Activated CD8-positive, alpha-beta memory T cell treated with anti-CD3 and anti-CD28 coated beads, Interleukin-2, amount 50 U/mL, for 1 hour (primary cell): ENCODE results near the gene ENPEP.
"Not testable (repeated sequence)": the region's sequence is repeated elsewhere in the genome, so short reads cannot be mapped to it uniquely, and the experiment has no call there.

ENCODE experiments used
- DNase-seq: peaks from one replicate; pipeline ENCODE4 v3.0.0-alpha.2; 2020; ENCODE audit errors: extremely low read depth

The ENPEP gene

DNA sequence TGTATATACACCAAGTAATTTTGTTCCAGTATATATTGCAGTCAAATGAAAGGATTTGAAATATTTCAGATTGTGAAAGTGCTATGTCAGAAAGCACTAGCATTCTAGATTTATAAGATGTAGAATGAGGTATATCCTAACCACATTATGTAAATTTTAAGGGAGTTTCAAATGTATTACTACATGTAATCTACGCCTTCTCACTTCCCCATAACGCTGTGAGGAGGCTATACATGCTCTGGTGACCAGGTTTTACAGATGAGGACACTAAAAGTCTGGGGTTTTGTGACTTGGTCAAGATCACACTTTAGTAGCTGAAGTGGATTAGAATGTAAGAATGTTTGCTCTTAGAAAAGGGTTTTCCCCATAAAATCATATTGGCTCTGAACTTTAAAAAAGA lies 8.1 kb downstream of the ENPEP start:
- no peak for DNase-seq

DNA sequence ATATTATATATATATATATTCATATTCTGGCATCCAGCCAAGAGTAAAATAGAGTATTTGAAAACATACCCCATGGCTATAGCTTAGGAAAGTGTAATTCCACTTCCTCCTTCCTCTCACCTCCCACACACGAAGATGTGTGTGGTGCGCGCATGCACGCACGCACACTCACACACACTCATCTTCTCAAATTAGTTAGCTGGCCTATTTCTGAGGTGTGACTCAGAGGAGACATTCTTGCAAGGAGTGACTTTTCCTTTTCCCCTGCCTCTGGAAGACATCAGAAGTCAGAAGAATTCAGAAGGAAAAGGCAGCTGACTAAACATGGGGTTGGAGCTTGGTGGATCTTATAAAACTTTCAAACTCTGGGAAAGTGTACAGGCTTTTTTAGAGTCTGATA lies 8.8 kb downstream of the ENPEP start:
- DNase-seq: no peak

DNA sequence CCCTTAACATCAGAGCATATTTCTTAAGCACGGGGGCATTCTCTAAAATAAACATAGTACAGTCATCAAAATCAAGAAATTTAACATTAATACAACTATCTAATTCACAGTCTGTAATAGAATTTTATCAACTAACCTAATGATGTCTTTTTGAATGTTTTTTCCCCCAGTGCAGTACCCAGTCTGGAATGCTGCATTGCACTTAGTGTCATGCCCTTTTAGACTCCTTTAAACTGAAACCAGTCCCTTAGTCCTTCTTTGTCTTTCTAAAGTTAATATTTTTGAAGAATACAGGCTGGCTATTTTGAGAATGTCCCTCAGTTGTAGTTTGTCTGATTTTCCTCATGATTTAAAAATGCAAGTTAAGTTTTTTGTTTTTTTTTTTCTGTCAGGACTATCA lies 9.5 kb downstream of the ENPEP start:
- no peak for DNase-seq

DNA sequence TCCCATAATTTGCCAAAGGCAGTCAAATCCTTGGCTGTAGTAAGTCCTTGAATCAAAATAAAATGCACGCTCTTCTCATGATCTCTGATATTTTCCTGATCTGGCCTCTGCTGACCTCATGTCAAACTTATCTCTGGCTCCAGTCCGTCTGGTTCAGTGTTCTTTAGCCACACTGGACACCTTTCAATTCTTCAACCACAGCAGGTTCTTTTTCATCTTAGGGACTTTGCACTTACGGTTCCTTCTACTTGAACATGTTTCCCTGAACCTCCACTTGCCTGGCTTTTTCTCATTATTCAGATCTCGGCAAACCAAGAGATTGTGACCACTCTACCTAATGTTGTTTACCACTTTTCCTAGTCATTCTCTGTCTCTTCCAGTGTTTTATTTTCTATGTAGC lies 10.3 kb downstream of the ENPEP start:
- DNase-seq: no peak

DNA sequence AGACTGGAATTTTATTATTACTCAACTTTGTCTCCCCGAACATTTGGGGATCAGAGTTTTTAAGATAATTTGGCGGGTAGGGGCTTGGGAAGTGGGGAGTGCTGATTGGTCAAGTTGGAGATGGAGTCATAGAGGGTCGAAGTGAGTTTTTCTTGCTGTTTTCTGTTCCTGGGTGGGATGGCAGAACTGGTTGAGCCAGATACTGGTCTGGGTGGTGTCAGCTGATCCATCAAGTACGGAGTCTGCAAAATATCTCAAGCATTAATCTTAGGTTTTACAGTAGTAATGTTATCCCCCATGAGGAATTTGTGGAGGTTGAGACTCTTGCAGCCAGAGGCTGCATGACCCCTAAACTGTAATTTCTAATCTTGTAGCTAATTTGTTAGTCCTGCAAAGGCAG lies 10.9 kb downstream of the ENPEP start:
- not testable (repeated sequence) for DNase-seq

DNA sequence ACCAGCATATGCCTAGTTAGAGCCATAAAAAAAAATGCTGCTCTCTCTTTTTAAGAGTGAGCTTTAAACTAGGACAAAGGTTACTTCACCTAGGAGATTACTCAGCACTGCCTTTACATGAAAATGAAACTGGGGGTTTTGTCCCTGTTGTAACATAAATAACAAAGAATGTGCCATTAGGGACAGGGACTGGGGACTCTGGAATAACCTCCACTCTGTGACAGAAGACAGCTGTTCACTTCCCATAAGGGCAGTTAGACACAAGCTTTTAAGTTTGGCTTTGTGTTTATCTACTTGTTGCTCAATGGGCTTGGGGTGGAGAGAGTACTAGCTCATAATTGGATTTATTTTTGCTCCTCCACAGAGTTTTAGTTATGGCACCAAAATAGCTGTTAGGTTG lies 11.9 kb downstream of the ENPEP start:
- DNase-seq: no peak

DNA sequence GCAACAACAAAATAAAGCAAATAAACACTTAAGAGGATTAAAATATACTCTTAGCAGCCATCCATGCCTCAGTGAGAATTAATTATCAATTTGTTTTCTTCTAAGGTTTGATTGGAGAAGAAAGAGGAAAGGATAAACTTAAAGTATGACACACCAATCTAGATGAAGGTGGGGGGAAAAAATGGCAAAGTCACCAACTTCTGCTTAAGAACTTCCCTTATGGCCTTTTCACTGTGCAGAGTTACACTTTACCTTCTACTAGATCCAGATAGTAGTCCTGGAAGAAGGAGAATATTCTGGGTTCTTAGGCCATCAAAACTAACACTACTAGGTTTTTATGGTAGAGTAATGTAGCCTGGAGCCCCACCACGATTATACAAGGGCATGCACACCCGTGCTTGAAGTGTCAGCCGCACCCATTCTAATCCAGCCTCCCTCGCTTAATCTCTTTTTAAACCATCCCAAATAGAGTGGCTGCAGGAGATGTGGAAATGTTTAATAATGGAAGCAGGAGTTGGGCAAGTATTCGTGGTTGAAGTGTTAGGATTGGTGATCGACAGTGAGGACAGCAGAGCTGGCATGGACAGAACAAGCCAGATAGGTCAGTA lies 14.1 kb downstream of the ENPEP start:
- DNase-seq: no peak

DNA sequence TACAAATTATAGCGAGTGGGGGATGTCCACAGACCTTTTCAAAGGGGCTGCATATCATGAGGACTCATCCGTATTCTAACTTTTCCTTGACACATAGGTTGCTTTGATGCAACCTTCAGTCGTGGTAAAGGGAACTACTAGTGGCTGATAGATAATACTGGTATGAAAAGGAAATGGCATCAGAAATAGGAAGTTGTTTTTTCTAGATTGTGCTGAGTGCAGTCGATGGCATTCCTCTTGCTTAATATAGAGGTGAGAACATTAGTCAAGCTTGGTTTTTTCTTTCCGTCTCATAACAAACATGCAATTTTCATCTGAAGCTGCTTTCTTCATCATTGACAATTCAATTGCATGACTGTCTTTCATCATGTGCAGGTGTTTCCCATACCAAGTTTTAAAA lies 16.6 kb downstream of the ENPEP start:
- no peak for DNase-seq

DNA sequence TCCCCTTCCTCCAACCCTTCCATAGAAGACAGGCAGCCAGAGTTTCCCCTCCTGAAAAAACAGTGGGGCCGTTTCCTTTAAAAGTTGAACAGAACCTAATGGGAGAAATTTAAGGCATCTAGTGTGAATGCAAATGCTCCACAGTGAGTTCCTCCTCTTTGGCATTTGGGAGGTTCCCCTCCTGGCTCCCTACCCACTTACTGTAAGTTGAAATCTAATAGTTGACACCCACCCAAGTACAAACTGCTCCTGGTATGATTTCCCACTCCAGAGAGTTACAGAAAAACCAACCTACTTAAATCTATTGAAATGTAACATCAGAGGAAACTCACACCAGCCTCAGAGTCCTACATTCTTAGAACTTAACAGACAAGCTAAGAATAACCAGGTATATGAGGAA lies 17.6 kb downstream of the ENPEP start:
- no peak for DNase-seq

DNA sequence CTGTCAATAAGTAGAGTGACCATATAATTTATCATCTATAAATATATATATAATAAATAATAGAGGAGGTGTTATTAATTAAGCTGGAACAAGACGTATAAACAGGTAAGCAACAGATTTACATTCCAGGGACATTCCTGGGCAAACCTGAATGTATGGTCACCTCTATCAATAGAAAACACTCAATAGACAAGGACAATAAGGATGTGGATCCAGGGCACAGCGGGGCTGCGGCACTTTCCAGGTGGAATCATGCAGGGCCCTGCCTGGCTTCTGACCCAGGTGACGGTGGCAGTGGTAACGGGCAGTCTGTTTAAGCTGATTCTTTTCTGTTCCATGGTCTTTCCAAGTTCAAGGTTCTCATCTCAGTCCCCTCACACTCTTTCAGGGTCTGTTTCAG lies 22.5 kb downstream of the ENPEP start:
- no peak for DNase-seq

DNA sequence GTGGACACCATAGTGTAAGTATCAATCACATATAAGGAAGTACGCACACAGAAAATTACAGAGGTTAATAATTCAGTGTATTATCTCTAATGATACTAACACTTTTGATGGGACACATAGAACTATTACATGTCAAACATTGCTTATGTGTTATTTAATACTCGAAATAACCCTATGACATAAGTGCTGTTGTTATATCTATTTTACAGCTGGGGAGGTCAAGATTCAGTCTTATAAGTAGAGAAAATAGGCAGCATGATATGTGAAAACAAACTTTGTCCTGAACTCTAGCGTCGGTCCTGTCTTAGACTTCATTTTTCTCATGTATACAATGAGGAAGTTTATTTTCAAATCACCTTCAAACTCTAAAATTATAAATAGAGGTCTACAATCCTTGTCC lies 23.2 kb downstream of the ENPEP start:
- no peak for DNase-seq

DNA sequence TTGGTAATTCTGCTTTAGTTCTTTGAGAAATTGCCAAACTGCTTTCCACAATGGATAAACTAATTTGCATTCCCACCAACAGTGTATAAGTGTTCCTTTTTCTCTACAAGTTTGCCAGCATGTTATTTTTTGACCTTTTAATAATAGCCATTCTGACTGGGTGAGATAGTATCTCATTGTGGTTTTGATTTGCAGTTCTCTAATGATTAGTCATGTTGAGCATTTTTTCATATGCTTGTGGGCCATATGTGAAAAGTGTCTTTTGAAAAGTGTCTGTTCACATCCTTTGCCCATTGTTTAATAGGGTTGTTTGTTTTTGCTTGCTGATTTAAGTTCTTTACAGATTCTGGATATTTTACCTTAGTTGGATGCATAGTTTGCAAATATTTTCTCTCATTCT lies 25.9 kb downstream of the ENPEP start:
- DNase-seq: no peak

DNA sequence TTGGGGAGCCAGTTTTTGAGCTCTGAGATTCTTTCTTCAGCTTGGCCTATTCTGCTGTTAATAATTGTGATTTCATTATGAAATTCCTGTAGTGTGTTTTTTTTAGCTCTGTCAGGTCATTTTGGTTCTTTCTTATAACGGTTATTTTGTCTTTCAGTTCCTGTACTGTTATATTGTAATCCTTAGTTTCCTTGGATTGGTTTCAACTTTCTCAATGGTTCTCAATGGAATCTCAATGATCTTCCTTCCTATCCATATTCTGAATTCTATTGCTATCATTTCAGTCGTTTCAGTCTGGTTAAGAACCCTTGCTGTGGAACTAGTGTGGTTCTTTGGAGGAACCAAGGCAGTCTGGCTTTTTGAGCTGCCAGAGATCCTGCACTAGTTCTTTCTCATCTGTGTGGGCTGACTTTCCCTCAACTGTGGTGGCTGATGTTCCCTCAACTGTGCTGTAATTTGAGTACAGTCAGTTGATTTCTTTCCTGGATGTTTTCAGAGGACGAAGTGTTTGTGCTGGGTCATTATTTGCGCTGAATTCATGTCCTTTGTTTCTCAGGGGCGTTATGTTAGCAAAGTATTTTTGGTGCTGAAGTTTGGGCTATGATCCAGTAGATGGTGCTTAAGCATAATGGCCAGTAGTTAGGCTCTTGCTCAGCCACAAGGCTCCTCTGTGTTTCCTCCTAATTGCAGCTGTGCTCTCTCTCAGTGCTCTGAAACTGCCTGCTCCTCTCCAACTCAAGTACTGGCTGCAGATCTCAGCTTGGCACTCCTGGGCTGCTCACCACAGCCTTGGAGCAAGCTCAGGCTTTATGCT lies 27.5 kb downstream of the ENPEP start:
- no peak for DNase-seq

DNA sequence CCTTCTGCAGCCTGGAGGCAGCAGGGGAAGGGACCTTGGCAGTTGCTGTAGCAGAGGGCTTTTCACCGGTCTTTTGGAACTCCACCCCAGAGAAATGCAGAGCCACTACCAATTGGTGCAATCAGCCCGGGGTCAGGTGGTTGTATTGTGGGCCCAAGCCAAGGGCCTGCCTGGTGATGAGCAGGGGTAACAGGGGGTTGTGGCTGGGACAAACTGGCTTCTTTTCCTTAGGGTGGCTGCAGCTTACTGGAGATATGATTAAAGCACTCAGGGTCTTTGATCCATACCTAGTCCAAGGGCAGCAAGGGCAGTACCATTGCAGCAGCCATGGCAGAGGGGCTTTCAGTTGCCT lies 28.1 kb downstream of the ENPEP start:
- DNase-seq: no peak

DNA sequence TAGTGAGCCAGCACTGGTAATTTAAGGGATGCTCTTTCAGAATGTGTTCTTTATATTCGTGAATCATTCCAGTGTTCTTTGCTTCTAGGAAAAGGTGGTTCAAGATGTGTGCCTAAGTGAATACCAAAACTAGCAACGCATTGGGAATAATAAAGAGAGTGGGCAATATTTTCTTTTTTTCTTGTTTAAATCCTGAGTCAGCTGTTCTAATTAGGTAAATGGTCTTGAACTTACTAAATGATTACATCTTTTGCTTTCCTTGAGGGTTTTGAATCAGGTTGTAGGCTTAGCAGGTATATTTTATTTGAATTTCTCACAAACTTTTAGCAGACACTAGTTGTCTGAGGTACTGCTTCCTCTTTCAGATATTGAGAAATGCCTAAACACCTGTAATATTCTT lies 29.5 kb downstream of the ENPEP start:
- no peak for DNase-seq

DNA sequence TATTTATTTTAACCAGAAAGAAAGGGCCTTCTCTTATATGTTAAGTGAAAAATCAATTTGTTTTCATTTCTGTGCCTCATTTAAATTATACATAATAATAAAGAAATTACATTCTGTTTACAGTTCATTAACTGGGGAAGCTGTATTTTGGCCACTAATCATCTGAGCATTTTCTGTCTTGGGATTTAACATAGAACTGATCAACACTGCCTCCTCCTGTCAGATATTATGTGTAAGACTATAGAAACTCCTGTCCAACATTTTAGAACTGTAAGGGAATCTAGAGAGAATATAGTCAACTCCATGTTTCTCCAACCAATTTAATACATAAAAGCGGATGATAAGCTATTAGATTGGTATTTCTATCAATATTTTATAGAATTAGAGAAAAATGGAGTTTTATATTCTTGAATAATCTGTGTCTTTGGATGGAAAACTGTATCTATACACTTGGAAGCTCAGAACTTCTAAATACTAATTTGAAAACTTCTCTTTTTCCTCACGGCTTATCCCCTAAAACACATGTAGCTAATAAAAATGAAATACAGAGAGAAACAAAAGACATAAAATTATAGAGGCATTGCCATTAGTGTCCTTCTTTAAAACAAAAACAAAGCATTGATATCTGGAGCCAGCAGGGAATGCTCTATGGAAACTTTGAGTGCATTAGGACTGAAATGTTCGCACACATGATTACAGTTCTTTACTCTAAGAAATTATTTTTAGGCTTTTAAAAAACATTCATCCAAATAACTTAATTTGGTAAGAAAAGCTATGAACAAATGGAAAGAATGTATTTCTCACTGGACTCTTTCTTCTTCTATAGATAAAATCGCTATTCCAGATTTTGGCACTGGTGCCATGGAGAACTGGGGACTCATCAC lies 33.1 kb downstream of the ENPEP start:
- no peak for DNase-seq

DNA sequence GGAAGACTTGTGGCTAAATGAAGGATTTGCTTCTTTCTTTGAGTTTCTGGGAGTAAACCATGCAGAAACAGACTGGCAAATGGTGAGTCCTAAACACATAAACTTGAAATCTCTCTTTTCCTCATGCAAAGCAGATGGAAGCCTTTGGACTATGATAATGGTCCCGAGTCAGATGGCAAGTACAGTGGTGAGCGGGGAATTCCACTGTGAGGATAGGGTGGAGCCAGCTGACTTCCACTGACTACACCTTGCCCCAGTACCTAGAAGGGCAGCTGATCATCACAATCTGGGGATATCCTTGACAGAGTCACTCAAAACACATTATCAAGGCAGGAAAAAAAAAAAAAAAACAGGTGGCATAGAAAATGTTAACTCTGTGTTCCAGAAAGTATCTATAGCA lies 34.3 kb downstream of the ENPEP start:
- DNase-seq: no peak

DNA sequence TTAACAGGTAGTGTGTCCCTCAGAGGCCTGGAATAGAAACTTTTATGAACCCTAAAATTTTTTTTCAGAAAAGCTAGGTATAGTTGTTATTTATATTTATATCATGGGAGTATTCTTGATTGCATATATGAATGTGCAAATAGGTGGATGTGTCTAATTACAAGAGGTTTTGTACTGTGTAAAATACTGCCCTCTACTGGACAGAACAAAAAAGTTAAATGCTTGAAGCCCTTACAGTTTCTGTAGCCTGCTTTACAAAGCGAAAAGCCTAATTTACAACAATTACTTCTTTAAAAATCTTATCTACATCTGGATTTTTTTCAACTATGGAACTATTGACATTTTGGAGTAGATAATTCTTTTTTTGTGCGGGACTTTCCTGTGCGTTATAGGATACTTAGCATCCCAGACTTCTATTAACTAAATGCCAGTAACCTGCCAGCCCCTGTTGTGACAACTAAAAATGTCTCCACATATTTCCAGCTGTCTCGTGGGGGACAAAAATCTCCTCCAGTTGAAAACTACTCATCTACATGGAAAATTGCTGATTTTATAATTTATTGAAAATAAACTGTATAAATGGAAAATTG lies 35.1 kb downstream of the ENPEP start:
- DNase-seq: no peak

DNA sequence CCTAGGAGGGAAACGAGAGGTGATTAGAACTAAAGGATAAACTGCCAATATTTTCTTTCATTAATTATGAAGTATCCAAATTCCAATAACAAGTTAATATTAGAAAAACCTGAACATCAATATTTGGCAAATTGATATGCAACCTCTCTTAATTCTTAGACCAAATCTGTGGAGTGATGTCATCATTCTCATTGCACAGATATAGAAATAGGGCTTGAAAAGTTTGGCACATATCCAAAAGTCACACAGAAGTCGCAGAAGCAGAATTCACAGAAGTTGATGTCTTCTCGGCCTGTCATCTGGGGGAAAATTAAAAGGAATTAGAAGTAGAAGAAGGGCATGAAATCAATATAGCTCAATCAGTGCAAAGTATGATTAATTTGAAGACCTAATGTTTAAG lies 36.9 kb downstream of the ENPEP start:
- no peak for DNase-seq

DNA sequence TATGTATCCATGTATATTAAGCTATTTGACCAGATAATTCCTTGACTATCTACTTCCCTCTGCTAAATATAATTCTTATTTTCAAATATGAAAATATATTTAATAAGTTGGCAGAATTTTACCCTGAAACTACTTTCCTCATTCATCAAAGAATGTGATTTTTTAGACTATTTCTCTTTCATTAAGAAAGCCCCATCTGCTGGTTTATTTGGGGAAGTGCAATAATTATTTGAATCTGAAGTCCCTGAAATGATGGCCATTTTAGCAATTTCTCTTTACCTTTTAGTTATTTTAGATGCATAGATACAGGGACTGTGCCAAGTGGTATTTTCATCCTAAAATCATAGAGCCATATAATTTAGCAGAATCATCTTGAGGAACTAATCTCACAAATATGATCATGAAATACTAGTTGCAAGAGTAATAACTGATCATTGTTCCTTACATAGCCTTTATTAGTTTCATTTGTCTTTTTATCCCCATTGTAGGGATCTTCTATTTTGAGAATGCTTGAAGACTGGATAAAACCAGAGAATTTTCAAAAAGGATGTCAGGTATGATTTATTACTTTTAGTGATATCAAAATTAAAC lies 39.0 kb downstream of the ENPEP start:
- no peak for DNase-seq

DNA sequence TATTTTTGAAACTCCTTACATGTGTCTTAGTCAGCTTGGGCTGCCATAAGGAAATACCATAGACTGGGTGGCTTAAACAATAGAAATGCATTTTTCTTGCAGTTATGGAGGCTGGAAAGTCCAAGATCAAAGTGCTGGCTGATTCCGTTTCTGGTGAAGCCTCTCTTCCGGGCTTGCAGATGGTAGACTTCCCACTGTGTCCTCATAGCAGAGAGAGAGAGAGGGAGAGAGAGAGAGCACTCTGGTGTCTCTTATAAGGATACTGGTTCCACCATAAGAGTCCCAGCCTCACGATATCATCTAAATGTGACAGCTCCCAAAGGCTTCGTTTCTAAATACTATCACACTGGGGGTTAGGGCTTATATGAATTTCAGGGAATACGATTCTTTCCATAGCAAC lies 39.7 kb downstream of the ENPEP start:
- no peak for DNase-seq
